Measurements from ENCODE around the gene COL4A3. TPM values are rescaled to one million over a fixed set of nuclear protein-coding genes. Genes with fewer than 3 reads are reported as not detected.
A peak's percentile ranks its signal among the peaks of the same experiment; 100 is the strongest.

The COL4A3 gene
- 2.4 TPM for total RNA-seq

DNA sequence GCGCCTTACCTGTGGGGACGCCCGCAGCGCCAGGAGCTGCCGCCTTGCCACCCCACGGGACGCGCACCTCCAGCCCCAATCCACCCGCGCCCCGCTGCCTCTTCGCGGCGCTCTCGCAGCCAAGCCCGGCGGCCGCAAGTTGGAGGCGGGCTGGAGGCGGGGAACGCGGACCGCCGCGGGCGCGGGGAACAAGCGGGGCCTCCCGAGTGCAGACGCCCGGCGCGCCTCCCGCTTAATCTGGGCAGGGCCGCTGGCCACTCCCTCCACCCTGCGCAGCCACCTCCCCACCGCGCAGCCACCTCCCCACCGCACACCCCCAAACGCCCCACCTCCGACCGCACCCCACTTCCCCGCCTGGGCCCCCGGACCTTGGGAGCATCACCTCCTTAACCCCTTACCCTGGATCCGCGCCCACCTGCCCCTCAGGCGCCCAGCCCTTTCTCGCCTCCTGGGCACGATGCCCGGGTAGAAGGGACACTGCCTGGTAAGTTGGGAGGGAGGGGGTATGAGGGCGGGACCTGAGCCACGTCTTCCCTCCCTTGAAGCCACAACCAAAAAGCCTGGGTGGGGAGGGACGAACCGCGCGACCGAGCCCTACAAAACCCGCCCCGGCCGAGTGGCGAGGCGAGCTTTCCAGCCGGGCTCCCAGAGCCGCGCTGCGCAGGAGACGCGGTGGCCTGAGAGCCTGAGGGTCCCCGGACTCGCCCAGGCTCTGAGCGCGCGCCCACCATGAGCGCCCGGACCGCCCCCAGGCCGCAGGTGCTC is at the start of gene COL4A3, which contains the start of gene COL4A4:
COL4A3 (plus strand) TSS at position 627 of the 765 bp plus-strand sequence; CDS start at position 730, 103 bp downstream.
COL4A4 (minus strand) TSS at position 208 of the 765 bp plus-strand sequence. CDS start 16,722 bp downstream, outside the sequence.
- no peaks in the 10 kb centered on the region for H3K9me3 ChIP-seq (ENCODE audit: low read depth, low read length)
- H3K27me3 ChIP-seq (ENCODE audit: insufficient read depth, low read length), result peaks cover 65% of the 10 kb centered on the region
- peaks cover 4% of the 10 kb centered on the region for H3K4me1 ChIP-seq (ENCODE audit: insufficient read depth, low read length)
- peak within 1 kb of the TSS; percentile 3 for H3K4me3 ChIP-seq (ENCODE audit: low read length)

GRCh38 chr2:227115761-227116160 is 48.7 kb upstream of the COL4A3 start:
- Histone ChIP-seq H3K4me1 (ENCODE audit: insufficient read depth, low read length) (no peaks in the 10 kb centered on the region), H3K27me3 (ENCODE audit: insufficient read depth, low read length) (no peaks in the 10 kb centered on the region), H3K4me3 (ENCODE audit: low read length) (no peak overlapping the region), H3K9me3 (ENCODE audit: low read depth, low read length) (no peaks in the 10 kb centered on the region)

- no peaks in the 10 kb centered on the region for H3K9me3 ChIP-seq (ENCODE audit: low read depth, low read length)
- H3K4me3 ChIP-seq (ENCODE audit: low read length), result no peak overlapping the region
- H3K27me3 ChIP-seq (ENCODE audit: insufficient read depth, low read length), result no peaks in the 10 kb centered on the region
- H3K4me1 ChIP-seq (ENCODE audit: insufficient read depth, low read length), result no peaks in the 10 kb centered on the region
Observed at GRCh38 chr2:227117027-227117426, 47.4 kb upstream of the COL4A3 start.

DNA sequence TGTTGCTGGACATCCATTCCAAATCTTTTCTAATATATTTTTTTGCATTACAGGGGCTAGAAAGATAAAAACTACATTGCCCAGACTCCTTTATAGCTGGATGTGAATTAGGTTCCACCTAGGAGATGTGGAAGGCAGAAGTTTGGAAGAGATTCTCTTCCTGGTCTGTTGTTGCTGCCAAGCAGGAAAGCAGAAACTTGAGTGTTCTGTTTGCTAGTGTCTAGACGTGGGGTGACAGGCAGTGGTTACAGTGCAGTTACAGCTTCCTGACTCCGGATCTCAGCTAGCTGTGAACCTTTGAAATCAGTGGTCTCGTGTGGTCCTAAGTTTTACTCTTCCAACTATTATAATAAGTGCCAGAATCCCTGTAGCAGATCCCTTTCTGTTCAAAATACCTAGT is 46.6 kb upstream of the COL4A3 start:
- Histone ChIP-seq H3K27me3 (ENCODE audit: insufficient read depth, low read length) (no peaks in the 10 kb centered on the region), H3K4me1 (ENCODE audit: insufficient read depth, low read length) (no peaks in the 10 kb centered on the region), H3K4me3 (ENCODE audit: low read length) (no peak overlapping the region), H3K9me3 (ENCODE audit: low read depth, low read length) (no peaks in the 10 kb centered on the region)

GRCh38 chr2:227118353-227118752 is 46.1 kb upstream of the COL4A3 start:
- Histone ChIP-seq H3K27me3 (ENCODE audit: insufficient read depth, low read length) (no peaks in the 10 kb centered on the region), H3K4me1 (ENCODE audit: insufficient read depth, low read length) (no peaks in the 10 kb centered on the region), H3K4me3 (ENCODE audit: low read length) (no peak overlapping the region), H3K9me3 (ENCODE audit: low read depth, low read length) (no peaks in the 10 kb centered on the region)

DNA sequence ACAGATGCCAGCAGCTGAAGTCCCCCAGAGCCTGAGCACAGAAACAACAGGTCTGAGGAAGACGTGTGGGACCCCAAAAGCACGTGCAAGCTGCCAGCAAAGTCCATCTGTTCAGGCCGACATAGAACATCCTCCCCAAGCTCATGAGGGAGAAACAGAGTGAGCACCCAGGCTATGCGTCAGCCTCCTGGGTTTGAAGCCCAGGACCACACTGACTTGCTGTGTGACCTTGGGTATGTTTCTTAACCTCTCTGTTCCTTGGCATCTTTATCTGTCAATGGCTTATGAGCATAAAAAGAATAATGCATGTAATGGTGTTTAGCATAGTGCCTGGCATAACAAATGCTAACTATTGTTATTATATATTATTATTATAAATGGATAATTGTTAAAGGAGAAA is 40.7 kb upstream of the COL4A3 start:
- H3K9me3 ChIP-seq (ENCODE audit: low read depth, low read length), result no peaks in the 10 kb centered on the region
- H3K4me1 ChIP-seq (ENCODE audit: insufficient read depth, low read length), result no peaks in the 10 kb centered on the region
- peaks cover 12% of the 10 kb centered on the region for H3K27me3 ChIP-seq (ENCODE audit: insufficient read depth, low read length)
- no peak overlapping the region for H3K4me3 ChIP-seq (ENCODE audit: low read length)

DNA sequence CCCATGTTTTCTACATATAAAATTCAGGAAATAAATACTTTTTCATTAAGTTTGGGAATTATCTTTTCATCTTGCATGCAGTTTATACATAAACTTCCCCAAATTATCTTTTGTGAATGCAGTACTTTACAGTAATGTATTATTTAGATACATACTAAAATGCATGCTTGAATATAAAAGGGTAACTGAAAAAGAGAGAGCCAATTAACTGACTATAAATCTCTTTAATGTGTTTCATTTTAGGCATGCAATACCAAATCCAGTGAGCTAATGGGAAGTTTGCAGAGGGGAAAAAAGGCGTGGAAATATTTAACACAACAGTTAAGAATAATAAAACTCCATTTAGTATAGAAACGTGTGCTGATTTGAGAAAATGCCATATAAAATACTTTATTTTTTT is 39.6 kb upstream of the COL4A3 start:
- no peaks in the 10 kb centered on the region for H3K9me3 ChIP-seq (ENCODE audit: low read depth, low read length)
- H3K4me3 ChIP-seq (ENCODE audit: low read length), result no peak overlapping the region
- H3K4me1 ChIP-seq (ENCODE audit: insufficient read depth, low read length), result no peaks in the 10 kb centered on the region
- peaks cover 12% of the 10 kb centered on the region for H3K27me3 ChIP-seq (ENCODE audit: insufficient read depth, low read length)

DNA sequence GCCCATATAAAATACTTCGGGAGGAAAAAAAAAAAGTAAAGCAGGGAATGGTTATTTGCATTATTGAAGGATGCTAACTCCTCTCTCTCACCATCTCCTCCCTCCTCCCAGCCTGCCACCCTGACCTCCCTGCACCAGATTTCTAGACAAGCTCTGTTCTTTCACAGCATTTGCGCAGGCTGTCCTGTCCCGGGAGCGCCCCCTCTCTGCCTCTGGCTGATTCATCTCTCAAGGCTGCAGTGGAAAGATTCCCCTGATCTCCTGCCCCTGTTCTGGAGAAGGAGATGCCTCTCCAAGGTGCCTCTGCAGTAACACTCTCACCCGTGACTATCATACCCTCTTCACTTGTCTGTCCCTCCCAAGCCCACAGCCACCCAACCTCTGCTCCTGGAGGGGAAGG is 38.9 kb upstream of the COL4A3 start:
- Histone ChIP-seq H3K9me3 (ENCODE audit: low read depth, low read length) (no peaks in the 10 kb centered on the region), H3K4me1 (ENCODE audit: insufficient read depth, low read length) (no peaks in the 10 kb centered on the region), H3K27me3 (ENCODE audit: insufficient read depth, low read length) (peaks cover 12% of the 10 kb centered on the region), H3K4me3 (ENCODE audit: low read length) (no peak overlapping the region)

GRCh38 chr2:227127201-227127600 is 37.2 kb upstream of the COL4A3 start:
- no peaks in the 10 kb centered on the region for H3K9me3 ChIP-seq (ENCODE audit: low read depth, low read length)
- no peak overlapping the region for H3K4me3 ChIP-seq (ENCODE audit: low read length)
- no peaks in the 10 kb centered on the region for H3K4me1 ChIP-seq (ENCODE audit: insufficient read depth, low read length)
- peaks cover 12% of the 10 kb centered on the region for H3K27me3 ChIP-seq (ENCODE audit: insufficient read depth, low read length)

- H3K27me3 ChIP-seq (ENCODE audit: insufficient read depth, low read length), result peaks cover 12% of the 10 kb centered on the region
- no peaks in the 10 kb centered on the region for H3K9me3 ChIP-seq (ENCODE audit: low read depth, low read length)
- no peak overlapping the region for H3K4me3 ChIP-seq (ENCODE audit: low read length)
- H3K4me1 ChIP-seq (ENCODE audit: insufficient read depth, low read length), result no peaks in the 10 kb centered on the region
Observed at GRCh38 chr2:227130636-227131035, 33.8 kb upstream of the COL4A3 start.

DNA sequence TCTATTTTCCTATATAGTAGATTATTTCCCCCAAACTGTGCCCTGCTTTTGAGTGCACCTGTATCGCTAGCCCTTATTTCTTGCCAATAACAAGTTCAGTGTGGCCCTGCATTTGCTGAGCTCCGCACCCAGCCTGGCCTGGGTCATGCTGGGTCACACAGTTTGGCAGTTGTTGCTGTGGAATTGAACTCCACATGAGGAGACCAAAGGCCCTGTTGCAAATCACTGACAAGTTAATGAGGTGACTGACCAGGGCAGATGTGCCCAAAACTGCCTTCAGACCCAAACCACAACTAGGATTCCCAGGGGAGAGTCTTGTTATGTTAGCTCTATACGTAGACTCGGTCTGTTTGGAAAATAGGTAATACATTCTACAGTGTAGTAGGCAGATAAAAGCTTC is 31.4 kb upstream of the COL4A3 start:
- Histone ChIP-seq H3K4me1 (ENCODE audit: insufficient read depth, low read length) (no peaks in the 10 kb centered on the region), H3K4me3 (ENCODE audit: low read length) (no peak overlapping the region), H3K9me3 (ENCODE audit: low read depth, low read length) (no peaks in the 10 kb centered on the region), H3K27me3 (ENCODE audit: insufficient read depth, low read length) (peaks cover 2% of the 10 kb centered on the region)

GRCh38 chr2:227134591-227134990 is 29.8 kb upstream of the COL4A3 start:
- no peaks in the 10 kb centered on the region for H3K9me3 ChIP-seq (ENCODE audit: low read depth, low read length)
- H3K4me3 ChIP-seq (ENCODE audit: low read length), result no peak overlapping the region
- peaks cover 2% of the 10 kb centered on the region for H3K27me3 ChIP-seq (ENCODE audit: insufficient read depth, low read length)
- no peaks in the 10 kb centered on the region for H3K4me1 ChIP-seq (ENCODE audit: insufficient read depth, low read length)

GRCh38 chr2:227141301-227141700 is 23.1 kb upstream of the COL4A3 start:
- Histone ChIP-seq H3K9me3 (ENCODE audit: low read depth, low read length) (no peaks in the 10 kb centered on the region), H3K4me1 (ENCODE audit: insufficient read depth, low read length) (no peaks in the 10 kb centered on the region), H3K4me3 (ENCODE audit: low read length) (no peak overlapping the region), H3K27me3 (ENCODE audit: insufficient read depth, low read length) (peaks cover 1% of the 10 kb centered on the region)

- H3K4me1 ChIP-seq (ENCODE audit: insufficient read depth, low read length), result no peaks in the 10 kb centered on the region
- H3K27me3 ChIP-seq (ENCODE audit: insufficient read depth, low read length), result no peaks in the 10 kb centered on the region
- H3K9me3 ChIP-seq (ENCODE audit: low read depth, low read length), result peaks cover 5% of the 10 kb centered on the region
- H3K4me3 ChIP-seq (ENCODE audit: low read length), result no peak overlapping the region
Observed at GRCh38 chr2:227143895-227144294, 20.5 kb upstream of the COL4A3 start.

- Histone ChIP-seq H3K27me3 (ENCODE audit: insufficient read depth, low read length) (no peaks in the 10 kb centered on the region), H3K4me3 (ENCODE audit: low read length) (no peak overlapping the region), H3K4me1 (ENCODE audit: insufficient read depth, low read length) (no peaks in the 10 kb centered on the region)
Observed at GRCh38 chr2:227146456-227146855, 18.0 kb upstream of the COL4A3 start.

GRCh38 chr2:227147023-227147422 is 17.4 kb upstream of the COL4A3 start:
- peaks cover 5% of the 10 kb centered on the region for H3K9me3 ChIP-seq (ENCODE audit: low read depth, low read length)
- H3K4me1 ChIP-seq (ENCODE audit: insufficient read depth, low read length), result no peaks in the 10 kb centered on the region
- no peaks in the 10 kb centered on the region for H3K27me3 ChIP-seq (ENCODE audit: insufficient read depth, low read length)
- H3K4me3 ChIP-seq (ENCODE audit: low read length), result no peak overlapping the region

More at GRCh38 chr2:227146456-227146855, 18.0 kb upstream of the COL4A3 start:
- H3K9me3 ChIP-seq (ENCODE audit: low read depth, low read length), result peaks cover 5% of the 10 kb centered on the region
